ENCODE data around the gene SEPTIN2.

DNA sequence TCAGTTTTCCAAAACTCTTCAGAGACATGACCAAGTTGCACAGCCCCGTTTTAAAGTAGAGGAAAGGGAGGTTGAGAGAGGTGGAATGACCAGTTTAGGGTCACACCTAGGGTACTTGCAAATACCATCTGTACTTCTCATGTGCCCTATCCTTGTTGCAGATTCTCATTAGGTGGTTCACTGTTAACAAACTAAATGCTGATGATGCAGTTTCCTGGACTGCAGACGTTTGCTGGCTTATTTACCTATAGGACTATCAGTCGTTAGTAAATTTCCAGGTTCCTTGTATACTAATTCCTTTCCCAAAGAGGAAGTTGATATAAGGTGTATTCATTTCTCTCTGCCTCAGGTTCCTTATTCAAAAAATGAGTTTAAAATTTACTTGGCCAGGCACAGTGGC lies 41.8 kb downstream of the SEPTIN2 start:
- TF ChIP-seq, protein P1, sequence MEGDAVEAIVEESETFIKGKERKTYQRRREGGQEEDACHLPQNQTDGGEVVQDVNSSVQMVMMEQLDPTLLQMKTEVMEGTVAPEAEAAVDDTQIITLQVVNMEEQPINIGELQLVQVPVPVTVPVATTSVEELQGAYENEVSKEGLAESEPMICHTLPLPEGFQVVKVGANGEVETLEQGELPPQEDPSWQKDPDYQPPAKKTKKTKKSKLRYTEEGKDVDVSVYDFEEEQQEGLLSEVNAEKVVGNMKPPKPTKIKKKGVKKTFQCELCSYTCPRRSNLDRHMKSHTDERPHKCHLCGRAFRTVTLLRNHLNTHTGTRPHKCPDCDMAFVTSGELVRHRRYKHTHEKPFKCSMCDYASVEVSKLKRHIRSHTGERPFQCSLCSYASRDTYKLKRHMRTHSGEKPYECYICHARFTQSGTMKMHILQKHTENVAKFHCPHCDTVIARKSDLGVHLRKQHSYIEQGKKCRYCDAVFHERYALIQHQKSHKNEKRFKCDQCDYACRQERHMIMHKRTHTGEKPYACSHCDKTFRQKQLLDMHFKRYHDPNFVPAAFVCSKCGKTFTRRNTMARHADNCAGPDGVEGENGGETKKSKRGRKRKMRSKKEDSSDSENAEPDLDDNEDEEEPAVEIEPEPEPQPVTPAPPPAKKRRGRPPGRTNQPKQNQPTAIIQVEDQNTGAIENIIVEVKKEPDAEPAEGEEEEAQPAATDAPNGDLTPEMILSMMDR (IDR thresholded peaks at IDR 0.05): no peak
- no peak for TF ChIP-seq ZNF423 (CRISPR knock-in tag; IDR thresholded peaks at IDR 0.05)
